ENCODE results near the gene HSPB8.

HSPB8 gene

GRCh38 chr12:119178544-119179334, at the start of gene HSPB8:
Gene HSPB8, plus strand, starts transcription at chr12:119178931. Its CDS starts 382 bp downstream, at chr12:119179313.
- in situ Hi-C loops (cut with MboI; ENCODE audit: low sequenced_read_pairs): no loop called here

- in situ Hi-C loops (cut with MboI; ENCODE audit: low sequenced_read_pairs): no loop called here
These were observed 48.8 kb upstream of the HSPB8 start for GRCh38 chr12:119129827-119130434.

- in situ Hi-C loops (cut with MboI; ENCODE audit: low sequenced_read_pairs): no loop called here
These were observed 48.2 kb upstream of the HSPB8 start for GRCh38 chr12:119130523-119130922.

GRCh38 chr12:119134284-119135072, 44.3 kb upstream of the HSPB8 start:
- in situ Hi-C loops (cut with MboI; ENCODE audit: low sequenced_read_pairs): no loop called here

- in situ Hi-C loops (cut with MboI; ENCODE audit: low sequenced_read_pairs): no loop called here
These were observed 41.8 kb upstream of the HSPB8 start for GRCh38 chr12:119136811-119137410.

- in situ Hi-C loops (cut with MboI; ENCODE audit: low sequenced_read_pairs): no loop called here
These were observed 39.3 kb upstream of the HSPB8 start for GRCh38 chr12:119139448-119139847.

- in situ Hi-C loops (cut with MboI; ENCODE audit: low sequenced_read_pairs): no loop called here
These were observed 33.4 kb upstream of the HSPB8 start for GRCh38 chr12:119145367-119145766.

GRCh38 chr12:119147847-119148448, 30.8 kb upstream of the HSPB8 start:
- in situ Hi-C loops (cut with MboI; ENCODE audit: low sequenced_read_pairs): no loop called here

- in situ Hi-C loops (cut with MboI; ENCODE audit: low sequenced_read_pairs): no loop called here
These were observed 29.5 kb upstream of the HSPB8 start for GRCh38 chr12:119149270-119149669.

GRCh38 chr12:119151445-119152026, 27.2 kb upstream of the HSPB8 start:
- in situ Hi-C loops (cut with MboI; ENCODE audit: low sequenced_read_pairs): no loop called here

GRCh38 chr12:119153477-119154434, 25.0 kb upstream of the HSPB8 start:
- in situ Hi-C loops (cut with MboI; ENCODE audit: low sequenced_read_pairs): no loop called here

GRCh38 chr12:119154435-119154818, 24.3 kb upstream of the HSPB8 start:
- in situ Hi-C loops (cut with MboI; ENCODE audit: low sequenced_read_pairs): no loop called here

- in situ Hi-C loops (cut with MboI; ENCODE audit: low sequenced_read_pairs): no loop called here
These were observed 22.2 kb upstream of the HSPB8 start for GRCh38 chr12:119156401-119157044.

GRCh38 chr12:119157528-119157927, 21.2 kb upstream of the HSPB8 start:
- in situ Hi-C loops (cut with MboI; ENCODE audit: low sequenced_read_pairs): no loop called here

- in situ Hi-C loops (cut with MboI; ENCODE audit: low sequenced_read_pairs): no loop called here
These were observed 20.8 kb upstream of the HSPB8 start for GRCh38 chr12:119157978-119158377.

- in situ Hi-C loops (cut with MboI; ENCODE audit: low sequenced_read_pairs): no loop called here
These were observed 20.3 kb upstream of the HSPB8 start for GRCh38 chr12:119158402-119158801.

GRCh38 chr12:119159844-119160243, 18.9 kb upstream of the HSPB8 start:
- in situ Hi-C loops (cut with MboI; ENCODE audit: low sequenced_read_pairs): no loop called here

- in situ Hi-C loops (cut with MboI; ENCODE audit: low sequenced_read_pairs): no loop called here
These were observed 10.8 kb upstream of the HSPB8 start for GRCh38 chr12:119167902-119168301.

GRCh38 chr12:119168721-119169120, 10.0 kb upstream of the HSPB8 start:
- in situ Hi-C loops (cut with MboI; ENCODE audit: low sequenced_read_pairs): no loop called here

All from HL-60/S4 treated with retinoic acid at 250 ng/mL for 4 days and 3 days (cell line).